Activated T-cell treated with anti-CD3 and anti-CD28 coated beads, Interleukin-2, amount 50 U/mL, for 1 hour (primary cell): ENCODE data around the gene DUSP5.
A peak's percentile ranks its signal among the peaks of the same experiment; 100 is the strongest.
"Not testable (repeated sequence)": the region's sequence is repeated elsewhere in the genome, so short reads cannot be mapped to it uniquely, and the experiment has no call there.

Source experiments
- DNase-seq: peaks from one replicate; pipeline ENCODE4 v3.0.0-alpha.2; 2020

The DUSP5 gene, protein sequence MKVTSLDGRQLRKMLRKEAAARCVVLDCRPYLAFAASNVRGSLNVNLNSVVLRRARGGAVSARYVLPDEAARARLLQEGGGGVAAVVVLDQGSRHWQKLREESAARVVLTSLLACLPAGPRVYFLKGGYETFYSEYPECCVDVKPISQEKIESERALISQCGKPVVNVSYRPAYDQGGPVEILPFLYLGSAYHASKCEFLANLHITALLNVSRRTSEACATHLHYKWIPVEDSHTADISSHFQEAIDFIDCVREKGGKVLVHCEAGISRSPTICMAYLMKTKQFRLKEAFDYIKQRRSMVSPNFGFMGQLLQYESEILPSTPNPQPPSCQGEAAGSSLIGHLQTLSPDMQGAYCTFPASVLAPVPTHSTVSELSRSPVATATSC

DNA sequence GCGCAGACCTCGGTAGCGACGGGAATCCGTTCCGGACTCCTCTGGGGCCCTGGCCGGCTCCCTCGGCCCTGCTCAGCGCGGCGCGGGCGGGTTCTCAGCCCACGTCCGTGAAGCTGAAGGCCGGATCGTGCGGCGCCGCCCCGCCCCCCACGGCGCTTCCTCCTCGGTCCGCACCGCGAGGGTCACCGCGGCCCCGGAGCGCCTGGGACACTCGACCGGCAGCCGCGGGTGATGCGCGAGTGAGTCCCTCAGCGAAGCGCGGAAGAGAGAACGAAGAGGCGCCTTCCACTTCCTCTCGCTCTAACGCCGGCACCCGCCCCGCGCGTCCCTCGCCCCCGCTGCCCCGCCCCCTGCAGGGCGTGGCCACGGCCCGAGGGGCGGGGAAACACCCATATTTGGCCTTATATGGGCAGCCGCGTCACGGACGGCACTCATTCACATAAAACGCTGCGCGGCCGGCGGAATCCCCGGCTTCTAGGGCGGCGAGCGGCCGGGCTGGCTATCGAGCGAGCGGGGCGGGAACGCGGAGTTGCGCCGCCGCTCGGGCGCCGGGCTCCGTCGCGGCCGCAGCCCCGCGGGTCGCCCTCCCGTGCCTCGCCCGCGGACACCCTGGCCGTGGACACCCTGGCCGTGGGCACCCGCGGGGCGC lies at the start of gene DUSP5:
TSS of gene DUSP5 (plus strand) at position 470 of the 649 bp plus-strand sequence. CDS start 215 bp downstream, outside the sequence.
- peak; percentile 98 for DNase-seq

DNA sequence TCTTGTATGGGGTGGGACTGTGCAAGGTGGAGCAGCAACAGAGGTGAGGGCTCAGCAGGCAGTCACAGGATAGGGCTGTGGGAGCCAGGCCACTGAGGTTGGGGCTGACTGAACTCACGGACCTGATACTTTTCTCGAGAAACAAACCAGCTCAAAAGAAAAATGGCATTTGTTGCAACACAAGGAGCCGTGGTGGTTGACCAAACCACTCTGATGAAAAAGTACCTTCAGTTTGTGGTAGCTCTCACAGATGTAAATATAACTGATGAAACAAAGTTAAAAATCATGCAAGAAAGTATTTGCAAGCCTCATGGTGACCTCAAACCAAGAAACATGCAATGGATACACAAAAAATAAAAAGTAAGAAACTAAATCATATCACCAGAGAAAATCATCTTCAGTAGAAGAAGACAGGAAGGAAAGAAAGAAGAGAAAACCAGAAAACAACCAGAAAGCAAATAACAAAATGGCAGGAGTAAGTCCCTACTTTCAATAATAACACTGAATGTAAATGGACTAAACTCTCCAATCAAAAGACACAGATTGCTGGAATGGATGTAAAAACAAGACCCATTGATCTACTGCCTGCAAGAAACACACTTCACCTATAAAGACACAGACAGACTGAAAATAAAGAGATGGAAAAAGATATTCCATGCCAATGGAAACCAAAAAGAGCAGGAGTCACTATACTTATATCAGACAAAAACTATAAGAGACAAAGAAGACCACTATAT lies 48.9 kb upstream of the DUSP5 start:
- no peak for DNase-seq

DNA sequence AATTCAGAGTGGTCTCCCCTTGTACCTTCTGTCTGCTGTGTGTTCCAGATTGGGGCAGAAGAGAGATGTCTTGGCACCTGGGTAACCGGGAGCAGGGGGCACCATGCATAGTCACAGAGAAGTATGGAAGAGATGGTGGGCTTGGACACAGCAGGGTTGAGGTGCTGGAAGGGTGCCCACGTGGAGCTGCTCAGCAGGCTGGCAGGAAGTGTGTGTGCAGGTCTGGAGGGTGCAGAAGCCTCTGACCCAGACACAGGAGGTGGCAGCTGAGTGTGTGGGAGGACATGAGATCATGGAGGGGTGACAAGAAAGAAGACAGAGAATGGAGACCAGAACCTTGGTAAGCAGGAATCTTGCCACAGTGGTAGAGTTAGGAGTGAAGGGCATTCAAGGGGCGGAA lies 42.3 kb upstream of the DUSP5 start:
- DNase-seq = no peak

DNA sequence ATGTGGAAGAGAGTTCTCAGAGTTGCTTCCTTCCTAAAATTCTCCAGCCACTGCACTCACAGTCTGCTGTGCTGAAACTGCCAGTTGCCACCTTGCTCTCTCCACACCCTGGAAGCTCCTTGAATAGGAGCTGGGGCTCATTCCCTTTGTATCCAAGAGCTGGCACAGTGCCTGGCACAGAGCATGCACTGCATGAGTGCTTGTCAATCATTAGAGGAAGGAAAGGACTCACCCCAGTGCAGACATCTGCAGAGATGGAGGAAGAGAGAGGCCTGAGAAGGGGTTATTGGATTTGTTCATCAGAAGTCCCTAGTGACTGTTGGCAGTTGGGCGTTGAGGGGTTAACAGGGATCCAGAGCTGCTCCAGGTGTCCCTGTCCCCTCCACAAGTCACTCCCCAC lies 41.7 kb upstream of the DUSP5 start:
- no peak for DNase-seq

DNA sequence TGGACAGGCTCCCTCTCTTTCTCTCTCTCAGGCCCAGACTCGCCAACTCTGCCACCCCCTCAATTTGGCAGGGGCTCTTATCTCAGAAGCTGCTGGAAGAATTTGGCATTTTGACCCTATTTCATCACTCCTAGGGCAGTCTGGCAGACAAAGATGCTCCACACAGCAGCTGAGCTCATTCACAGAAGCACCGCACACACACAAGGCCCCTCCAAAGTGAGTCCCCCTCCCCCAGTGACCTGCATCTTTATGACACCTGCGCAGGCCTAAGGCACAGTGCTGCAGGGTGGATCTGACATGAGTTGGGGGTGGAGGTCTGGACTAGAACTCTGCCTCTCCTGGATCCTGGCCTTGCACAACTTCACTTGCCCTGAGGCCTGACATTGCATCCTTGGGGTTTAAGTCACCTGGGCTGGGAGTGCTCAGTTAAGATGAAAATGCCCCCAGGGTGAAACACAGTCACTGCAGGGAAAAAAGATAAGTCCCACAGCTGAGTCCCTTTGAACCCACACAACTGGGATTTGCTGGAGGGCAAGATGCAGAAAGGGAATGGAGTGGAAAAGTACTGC lies 41.1 kb upstream of the DUSP5 start:
- DNase-seq = no peak

DNA sequence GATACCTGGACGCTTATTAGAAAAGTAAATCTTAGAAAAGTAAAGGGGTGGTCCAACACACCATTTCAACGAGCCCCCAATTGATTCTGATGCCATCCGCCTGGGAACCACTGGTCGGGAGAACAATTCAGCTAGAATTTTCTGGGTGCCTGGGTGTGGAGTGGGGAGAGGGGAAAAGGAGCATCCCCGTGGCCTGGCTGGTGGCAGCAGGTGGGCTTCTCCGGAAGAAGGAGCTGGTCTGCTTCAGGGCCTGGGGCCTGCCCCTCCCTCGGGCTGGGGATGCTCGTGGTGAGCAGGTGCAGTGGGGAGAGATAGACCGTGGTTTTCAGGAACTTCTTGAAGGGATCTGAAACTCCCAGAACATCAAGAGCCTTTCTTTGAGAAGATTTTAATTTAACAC lies 39.9 kb upstream of the DUSP5 start:
- DNase-seq = no peak

DNA sequence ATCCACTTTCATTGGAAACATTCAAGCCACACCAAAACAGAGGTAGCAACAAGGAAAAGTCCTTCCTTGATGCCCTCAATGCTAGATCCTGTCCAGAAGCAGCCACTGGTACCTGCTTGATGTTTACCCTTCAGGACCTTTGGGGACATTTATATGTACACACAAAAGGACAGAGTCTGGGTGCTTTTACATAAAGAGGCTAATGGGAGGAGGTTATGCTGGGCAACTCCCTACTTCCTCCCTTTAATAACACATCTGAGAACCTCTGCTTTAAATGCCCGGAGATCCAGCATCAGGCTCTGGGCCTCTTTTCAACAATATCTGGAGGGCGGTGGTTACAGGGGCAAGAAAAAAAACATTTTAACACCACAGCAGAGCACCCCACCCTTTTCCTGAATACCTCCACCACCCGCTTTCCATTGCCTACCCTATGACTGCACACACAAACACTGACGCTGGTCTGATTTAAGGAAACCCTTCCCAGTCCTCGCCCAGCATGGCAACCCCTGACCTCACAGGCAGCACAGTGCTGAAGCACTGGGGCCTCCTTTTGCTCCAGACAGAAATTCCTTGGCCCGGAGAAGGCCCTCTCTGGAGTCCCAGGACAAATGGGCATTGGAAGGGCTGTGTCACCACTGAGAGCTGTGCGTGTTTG lies 39.3 kb upstream of the DUSP5 start:
- DNase-seq = no peak

DNA sequence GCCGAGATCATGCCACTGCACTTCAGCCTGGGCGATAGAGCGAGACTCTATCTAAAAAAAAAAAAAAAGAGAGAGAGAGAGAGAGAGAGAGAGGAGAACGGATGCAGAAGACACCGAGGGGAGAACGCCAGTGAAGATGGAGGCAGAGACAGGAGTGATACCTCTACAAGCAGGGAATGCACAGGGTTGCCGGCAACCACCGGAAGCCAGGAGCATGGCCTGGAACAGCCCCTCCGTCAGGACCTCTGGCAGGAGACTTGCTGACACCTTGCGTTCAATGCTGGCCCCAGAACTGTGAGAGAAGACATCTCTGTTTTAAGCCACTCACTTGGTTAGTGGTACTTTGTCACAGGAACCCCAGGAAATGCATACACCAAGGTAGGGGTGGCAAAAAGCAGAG lies 38.1 kb upstream of the DUSP5 start:
- no peak for DNase-seq

DNA sequence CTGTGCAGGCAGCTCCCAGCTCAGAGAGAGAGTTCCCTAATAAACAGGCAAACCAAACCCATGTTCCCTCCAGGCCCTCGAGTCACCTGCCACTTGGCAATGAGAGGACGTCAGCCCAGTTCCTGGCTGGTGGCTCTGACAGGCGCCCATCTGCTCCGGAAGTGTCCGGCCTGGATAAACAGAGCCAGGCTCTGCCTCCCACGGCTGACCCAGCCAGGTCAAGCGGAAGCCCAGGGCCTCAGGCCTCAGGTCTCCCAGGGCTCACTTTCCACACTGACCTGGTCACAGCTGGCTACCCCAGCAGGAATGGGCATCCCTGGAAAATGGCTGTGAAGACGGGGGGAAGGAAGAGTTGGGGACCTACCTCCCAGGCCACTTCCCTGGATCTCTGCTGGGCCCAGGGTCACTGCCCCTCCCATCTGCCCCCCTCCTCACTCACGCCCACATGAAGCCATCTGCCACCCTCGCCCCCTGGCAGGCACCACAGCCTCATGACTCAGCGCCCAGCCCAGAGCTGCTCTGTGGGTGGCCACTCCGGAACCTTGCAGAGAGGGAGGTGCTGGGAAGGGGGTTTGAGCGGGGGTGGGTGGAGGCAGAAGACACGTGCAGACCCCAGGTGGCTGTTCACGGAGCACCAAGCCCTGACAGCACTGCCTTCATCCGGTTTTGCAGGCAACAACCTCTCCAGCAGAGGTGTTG lies 37.4 kb upstream of the DUSP5 start:
- DNase-seq = peak; percentile 28

DNA sequence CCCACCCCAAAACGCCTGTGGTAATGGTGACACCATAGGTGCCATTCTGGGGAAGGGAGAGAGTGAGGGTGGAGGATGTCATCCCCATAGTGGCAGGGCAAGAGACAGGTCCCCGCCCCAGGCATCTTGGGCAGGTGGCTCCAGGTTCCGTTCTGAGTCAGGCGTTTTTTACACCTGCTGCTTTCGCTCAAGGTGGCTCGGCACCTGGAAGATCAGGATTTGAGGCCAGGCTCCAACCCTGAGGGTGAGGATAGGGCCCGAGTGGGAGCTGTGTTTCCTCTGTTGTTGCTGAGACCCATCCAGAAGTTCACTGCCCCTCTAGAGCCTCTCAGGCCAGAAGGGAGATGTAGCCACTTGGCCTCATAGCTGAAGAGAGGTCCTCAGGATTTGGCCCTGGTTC lies 36.6 kb upstream of the DUSP5 start:
- no peak for DNase-seq

DNA sequence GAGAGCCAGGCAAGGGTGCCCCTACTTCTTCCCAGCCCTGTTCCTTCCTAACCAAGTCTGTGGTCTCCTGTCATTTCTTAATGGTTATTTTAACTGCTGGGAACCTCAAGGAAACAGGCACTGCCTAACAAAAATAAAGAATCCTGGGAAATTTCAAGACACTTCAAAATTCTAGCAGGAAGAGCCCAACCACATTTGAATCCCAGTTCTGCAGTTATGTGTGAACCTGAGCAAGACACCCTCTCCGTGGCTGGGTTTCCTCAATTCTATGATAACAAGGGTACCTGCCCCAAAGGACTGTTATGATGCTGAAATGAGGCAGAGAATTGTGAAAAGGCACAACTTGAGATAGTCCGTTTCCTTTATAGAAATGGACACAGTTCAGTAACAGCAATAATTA lies 36.2 kb upstream of the DUSP5 start:
- DNase-seq = no peak

DNA sequence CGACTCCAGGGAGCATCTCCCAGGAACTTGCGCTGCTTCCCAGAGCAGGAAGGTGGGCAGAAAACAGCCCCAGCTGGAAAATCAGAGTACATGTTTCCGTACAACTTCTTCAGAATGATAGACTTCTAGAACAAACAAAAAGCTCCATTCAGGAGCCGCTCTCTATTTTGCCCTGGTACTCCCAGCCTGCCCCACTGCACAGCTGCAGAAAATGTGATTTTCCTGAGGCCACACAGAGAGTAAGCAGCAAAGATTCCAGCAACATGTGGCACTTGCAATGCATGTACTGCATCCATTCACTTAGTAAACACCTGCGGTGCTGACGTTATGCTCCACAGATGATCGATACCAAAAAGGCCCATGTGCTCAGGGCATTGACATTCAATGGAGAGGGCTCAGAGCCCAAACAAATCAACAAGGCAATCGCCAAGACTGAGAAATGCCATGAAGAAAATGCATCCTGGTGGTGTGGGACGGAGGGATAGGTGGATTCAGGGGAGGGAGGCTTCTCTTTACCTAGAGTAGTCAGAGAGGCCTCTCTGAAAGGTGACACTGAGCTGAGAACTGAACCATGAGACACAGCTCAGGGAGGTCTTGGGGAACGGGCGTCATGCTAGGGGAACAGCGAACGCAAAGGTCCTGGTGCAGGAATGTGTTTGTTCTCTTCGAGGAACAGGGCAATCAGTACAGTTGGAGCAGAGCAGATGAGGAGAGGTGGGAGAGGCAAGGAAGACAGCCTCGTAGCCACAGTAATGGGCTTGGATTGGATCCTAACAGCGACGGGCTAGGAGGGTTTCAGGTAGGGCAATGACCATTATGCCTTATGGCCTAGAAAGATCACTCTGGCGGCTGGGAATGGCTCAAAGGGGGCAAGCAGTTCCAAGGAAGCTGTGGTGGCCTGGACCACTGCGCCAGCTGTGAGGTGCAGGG lies 35.3 kb upstream of the DUSP5 start:
- no peak for DNase-seq

DNA sequence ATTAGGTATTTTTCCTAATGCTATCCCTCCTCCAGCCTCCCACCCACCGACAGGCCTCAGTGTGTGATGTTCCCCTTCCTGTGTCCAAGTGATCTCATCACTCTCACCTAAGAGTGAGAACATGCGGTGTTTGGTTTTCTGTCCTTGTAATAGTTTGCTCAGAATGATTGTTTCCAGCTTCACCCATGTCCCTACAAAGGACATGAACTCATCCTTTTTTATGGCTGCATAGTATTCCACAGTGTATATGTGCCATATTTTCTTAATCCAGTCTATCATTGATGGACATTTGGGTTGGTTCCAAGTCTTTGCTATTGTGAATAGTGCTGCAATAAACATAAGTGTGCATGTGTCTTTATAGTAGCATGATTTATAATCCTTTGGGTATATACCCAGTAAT lies 29.4 kb upstream of the DUSP5 start:
- DNase-seq = not testable (repeated sequence)

DNA sequence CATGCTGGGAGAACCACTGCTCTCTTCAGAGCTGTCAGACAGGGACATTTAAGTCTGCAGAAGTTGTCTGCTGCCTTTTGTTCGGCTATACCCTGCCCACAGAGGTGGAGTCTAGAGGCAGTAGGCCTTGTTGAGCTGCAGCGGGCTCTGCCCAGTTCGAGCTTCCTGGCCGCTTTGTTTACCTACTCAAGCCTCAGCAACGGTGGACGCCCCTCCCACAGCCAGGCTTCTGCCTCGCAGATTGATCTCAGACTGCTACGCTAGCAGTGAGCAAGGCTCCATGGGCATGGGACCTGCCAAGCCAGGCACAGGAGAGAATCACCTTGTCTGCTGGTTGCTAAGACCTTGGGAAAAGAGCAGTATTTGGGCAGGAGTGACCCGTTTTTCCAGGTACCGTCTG lies 27.2 kb upstream of the DUSP5 start:
- not testable (repeated sequence) for DNase-seq

DNA sequence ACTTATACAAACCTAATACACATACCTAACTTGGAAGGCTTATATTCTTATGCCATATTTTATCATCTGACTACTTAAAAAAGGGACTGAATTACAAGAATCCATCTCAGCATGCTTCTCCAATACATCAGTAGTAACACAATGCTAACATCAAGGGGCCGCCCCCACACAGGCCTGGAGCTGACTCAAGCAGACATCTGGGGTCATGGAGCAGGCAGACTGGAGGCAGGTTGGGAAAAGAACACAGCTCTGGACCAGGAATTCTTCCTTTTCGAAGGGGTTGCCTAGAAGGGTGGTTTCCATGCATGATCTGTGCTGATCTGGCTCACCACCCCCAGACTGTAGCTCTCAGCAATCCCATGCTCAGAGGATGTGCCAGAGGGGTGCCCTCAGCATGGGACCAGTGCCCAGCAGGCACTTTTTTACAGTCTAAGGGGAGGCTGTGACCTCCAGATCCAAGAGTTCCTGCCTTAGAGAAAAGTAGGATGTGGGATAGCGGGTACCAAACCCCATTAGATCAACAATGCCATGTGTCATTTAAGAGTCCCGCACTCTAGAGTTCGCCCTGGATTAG lies 26.1 kb upstream of the DUSP5 start:
- DNase-seq = no peak

DNA sequence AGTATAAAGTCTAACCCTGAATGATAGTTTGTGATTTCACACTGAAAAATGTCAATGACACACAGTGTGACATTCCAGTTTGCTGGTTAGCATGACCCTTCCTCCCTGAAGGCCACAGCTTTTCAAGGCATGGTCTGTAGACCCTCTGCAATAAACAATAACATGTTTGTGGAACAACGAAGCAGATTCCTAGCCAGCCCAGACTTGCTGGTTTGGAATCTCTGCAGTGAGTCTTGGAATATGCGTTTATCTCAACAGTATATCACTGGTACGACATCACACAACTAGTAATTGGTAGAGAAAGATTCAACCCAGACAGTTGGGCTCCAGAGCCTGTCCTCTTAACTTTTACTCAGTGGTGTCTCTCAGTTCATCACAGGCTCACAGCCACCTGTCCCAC lies 23.7 kb upstream of the DUSP5 start:
- no peak for DNase-seq

DNA sequence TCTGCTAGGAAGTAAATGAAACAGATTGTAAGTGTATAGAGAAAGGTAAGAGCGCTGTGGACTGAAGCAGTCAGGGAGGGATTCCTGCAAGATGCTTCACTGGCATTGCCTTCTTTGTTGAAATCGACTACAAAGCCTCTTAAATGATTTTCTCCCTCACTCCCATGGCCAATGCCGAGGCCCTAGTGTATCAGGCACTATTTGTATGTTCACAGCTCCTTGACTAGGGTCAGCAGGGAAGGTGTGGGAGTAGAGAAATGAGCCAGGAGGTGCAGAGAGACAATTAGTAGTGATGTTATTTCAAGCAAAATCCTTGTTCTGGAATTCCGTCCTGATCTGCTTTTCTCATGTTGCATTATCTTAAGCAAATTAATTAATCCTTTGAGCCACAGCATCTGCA lies 22.9 kb upstream of the DUSP5 start:
- DNase-seq = no peak

DNA sequence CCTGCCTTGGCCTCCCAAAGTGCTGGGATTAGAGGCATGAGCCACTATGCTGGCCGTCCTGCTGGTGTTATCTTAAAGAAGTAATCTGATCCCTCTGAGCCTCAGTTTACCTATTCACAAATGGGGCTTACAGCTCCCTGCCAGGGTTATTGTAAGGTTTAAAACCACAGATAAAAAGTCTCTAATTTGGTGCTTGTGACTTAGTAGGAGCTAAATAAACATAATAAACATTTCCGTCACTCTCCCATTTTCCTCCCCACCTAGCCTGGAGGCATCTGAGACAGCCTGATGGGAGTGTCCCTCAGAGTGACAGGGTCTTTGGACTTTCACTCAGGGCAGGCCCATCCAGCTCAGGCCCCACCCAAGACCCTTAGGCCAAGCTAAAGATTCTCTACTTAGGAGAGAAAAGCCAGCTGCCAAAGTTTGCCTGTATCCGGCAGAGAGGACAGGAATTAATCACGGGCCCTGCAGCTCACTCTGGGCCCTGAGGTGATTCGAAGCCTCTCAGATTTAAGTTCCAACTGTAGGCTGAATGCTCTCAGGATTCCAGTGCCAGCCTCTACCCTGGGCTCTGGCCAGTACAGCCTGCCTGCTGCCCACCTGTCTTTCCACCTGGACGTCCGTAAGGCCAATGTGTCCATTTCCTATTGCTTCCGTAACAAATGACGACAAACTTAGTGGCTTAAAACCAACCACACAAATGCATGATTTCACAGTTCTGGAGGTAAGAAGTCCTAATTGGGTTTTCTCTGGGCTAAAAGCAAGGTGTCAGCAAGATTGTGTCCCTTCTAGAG lies 21.8 kb upstream of the DUSP5 start:
- DNase-seq = no peak

DNA sequence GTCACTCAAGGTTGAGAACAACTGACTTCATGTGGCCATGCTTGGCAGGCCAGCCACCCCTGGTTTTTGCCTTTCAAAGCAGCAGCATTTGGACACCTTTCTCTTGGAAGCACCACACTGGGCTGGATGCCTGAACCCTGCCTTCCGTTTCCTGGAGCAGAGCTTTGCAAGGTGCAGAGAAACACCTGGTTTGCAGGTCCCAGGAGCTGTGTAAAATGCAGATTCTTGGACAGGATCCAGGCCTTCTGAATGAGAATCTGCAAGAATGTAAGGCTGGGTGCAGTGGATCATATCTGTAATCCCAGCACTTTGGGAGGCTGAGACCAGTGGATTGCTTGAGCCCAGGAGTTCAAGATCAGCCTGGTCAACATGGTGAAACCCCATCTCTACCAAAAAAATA lies 18.0 kb upstream of the DUSP5 start:
- no peak for DNase-seq

DNA sequence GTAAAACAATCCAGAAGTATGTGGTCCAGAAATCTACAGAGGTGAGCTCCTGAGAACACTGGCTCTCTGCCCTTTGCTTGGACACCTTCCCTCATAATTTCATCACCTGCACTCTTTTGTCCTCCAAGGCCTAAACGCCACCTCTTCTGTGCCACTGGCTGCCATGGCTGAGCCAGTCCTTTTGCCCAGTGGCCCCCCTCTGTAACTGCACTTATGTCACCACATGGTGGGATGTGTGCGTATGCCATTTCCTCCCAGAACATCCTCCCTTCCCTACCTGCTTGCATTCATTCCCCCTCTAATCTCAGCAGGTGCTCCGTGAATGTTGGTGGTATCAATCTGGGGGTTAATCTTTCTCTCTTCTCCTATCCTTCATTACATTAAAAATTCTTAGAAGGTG lies 17.3 kb upstream of the DUSP5 start:
- no peak for DNase-seq
